ENCODE measurements around the gene MAEA.

GRCh38 chr4:1379801-1380331 is 90.2 kb downstream of the MAEA start:
- no peak for TF ChIP-seq POLR2A (IDR thresholded peaks at IDR 0.05)
- TF ChIP-seq POLR2AphosphoS5 (IDR thresholded peaks at IDR 0.05) = no peak
